ENCODE results near the gene UGT2B17.
"Not testable (repeated sequence)": the region's sequence is repeated elsewhere in the genome, so short reads cannot be mapped to it uniquely, and the experiment has no call there.

Gene UGT2B17

DNA sequence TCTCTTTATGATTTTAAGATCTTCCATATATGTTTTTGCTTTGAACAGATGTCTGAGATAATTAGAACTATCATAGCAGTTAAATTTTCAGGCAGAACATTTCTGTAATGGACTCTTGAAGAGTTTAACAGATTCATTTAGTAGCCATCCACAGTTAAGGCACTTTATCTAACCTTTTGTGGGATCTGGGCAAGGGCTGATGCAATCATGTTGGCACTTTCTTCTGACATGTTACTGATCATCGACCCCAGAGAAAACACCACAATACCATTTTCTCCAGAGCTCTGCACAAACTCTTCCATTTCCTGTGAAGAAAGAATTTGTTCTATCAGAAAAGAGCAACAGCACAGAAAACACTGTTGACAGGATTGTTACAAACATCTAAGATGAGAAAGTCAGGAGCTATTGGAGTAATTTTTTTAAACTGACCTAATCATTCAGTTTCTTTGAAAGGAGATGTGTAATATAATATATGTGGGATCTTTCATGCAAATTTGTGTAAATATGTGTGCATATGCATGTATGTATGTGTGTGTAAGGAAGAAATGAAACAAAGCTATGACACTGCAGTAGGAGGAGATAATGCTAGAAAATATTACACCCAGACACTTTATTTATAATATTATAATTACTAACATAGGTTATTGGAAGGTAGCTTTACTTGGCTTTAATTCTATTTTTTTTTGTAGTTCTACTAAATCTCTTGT lies 15.6 kb downstream of the UGT2B17 start:
- H3K27ac ChIP-seq (ENCODE audit: low read depth, low read length); H3K36me3 ChIP-seq (ENCODE audit: control insufficient read depth, insufficient read depth, low read length); H3K4me1 ChIP-seq (ENCODE audit: control insufficient read depth, insufficient read depth, low read length); H3K9ac ChIP-seq (ENCODE audit: low read length); H3K27me3 ChIP-seq (ENCODE audit: control insufficient read depth, insufficient read depth, low read length); H3K4me3 ChIP-seq (ENCODE audit: low read length): not testable (repeated sequence)

DNA sequence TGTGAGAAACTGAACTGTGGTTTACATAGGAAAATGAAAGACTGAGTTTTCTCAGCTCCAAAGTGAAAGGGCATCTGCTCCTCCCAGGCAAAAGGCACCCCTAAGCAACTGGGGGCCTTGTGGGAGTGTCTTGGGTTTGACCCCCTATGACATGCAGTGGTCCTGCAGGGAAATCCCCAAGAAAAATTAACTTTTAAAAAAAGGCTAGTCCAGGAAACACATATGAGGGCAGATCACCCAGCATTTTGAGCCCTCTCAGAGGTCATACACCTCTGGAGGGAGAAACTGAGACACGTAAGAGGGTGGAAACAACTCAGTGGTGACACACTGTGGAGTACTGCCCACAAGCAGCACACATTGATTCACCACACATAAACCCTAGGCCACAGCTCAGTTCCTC lies 22.3 kb downstream of the UGT2B17 start:
- not testable (repeated sequence) for H3K27ac ChIP-seq (ENCODE audit: low read depth, low read length); H3K9ac ChIP-seq (ENCODE audit: low read length); H3K4me3 ChIP-seq (ENCODE audit: low read length); H3K27me3 ChIP-seq (ENCODE audit: control insufficient read depth, insufficient read depth, low read length); H3K36me3 ChIP-seq (ENCODE audit: control insufficient read depth, insufficient read depth, low read length); H3K4me1 ChIP-seq (ENCODE audit: control insufficient read depth, insufficient read depth, low read length)

- H3K9ac ChIP-seq (ENCODE audit: low read length); H3K4me1 ChIP-seq (ENCODE audit: control insufficient read depth, insufficient read depth, low read length); H3K4me3 ChIP-seq (ENCODE audit: low read length); H3K27ac ChIP-seq (ENCODE audit: low read depth, low read length); H3K36me3 ChIP-seq (ENCODE audit: control insufficient read depth, insufficient read depth, low read length); H3K27me3 ChIP-seq (ENCODE audit: control insufficient read depth, insufficient read depth, low read length): not testable (repeated sequence)
These were observed 23.0 kb downstream of the UGT2B17 start for GRCh38 chr4:68552818-68553811.

- H3K27ac ChIP-seq (ENCODE audit: low read depth, low read length); H3K27me3 ChIP-seq (ENCODE audit: control insufficient read depth, insufficient read depth, low read length); H3K9ac ChIP-seq (ENCODE audit: low read length); H3K4me3 ChIP-seq (ENCODE audit: low read length); H3K36me3 ChIP-seq (ENCODE audit: control insufficient read depth, insufficient read depth, low read length); H3K4me1 ChIP-seq (ENCODE audit: control insufficient read depth, insufficient read depth, low read length): not testable (repeated sequence)
These were observed 33.4 kb downstream of the UGT2B17 start for GRCh38 chr4:68542742-68543141.

- H3K36me3 ChIP-seq (ENCODE audit: control insufficient read depth, insufficient read depth, low read length) = no peaks in the 10 kb centered on the region
- H3K9ac ChIP-seq (ENCODE audit: low read length) = no peak overlapping the region
- H3K27ac ChIP-seq (ENCODE audit: low read depth, low read length) = no peak overlapping the region
- H3K4me1 ChIP-seq (ENCODE audit: control insufficient read depth, insufficient read depth, low read length) = no peaks in the 10 kb centered on the region
- no peak overlapping the region for H3K4me3 ChIP-seq (ENCODE audit: low read length)
- no peaks in the 10 kb centered on the region for H3K27me3 ChIP-seq (ENCODE audit: control insufficient read depth, insufficient read depth, low read length)
These were observed 39.7 kb downstream of the UGT2B17 start for GRCh38 chr4:68536375-68536774.

GRCh38 chr4:68535974-68536373 lies 40.1 kb downstream of the UGT2B17 start:
- Histone ChIP-seq H3K27me3 (ENCODE audit: control insufficient read depth, insufficient read depth, low read length) (no peaks in the 10 kb centered on the region), H3K4me1 (ENCODE audit: control insufficient read depth, insufficient read depth, low read length) (no peaks in the 10 kb centered on the region)

GRCh38 chr4:68522232-68522631 lies 53.9 kb downstream of the UGT2B17 start:
- not testable (repeated sequence) for H3K36me3 ChIP-seq (ENCODE audit: control insufficient read depth, insufficient read depth, low read length); H3K4me3 ChIP-seq (ENCODE audit: low read length); H3K27ac ChIP-seq (ENCODE audit: low read depth, low read length); H3K4me1 ChIP-seq (ENCODE audit: control insufficient read depth, insufficient read depth, low read length); H3K9ac ChIP-seq (ENCODE audit: low read length); H3K27me3 ChIP-seq (ENCODE audit: control insufficient read depth, insufficient read depth, low read length)

More at GRCh38 chr4:68535974-68536373, 40.1 kb downstream of the UGT2B17 start:
- no peaks in the 10 kb centered on the region for H3K36me3 ChIP-seq (ENCODE audit: control insufficient read depth, insufficient read depth, low read length)
- H3K4me3 ChIP-seq (ENCODE audit: low read length) = no peak overlapping the region
- H3K9ac ChIP-seq (ENCODE audit: low read length) = no peak overlapping the region
- H3K27ac ChIP-seq (ENCODE audit: low read depth, low read length) = no peak overlapping the region

GRCh38 chr4:68520985-68521384 lies 55.1 kb downstream of the UGT2B17 start:
- Histone ChIP-seq H3K9ac (ENCODE audit: low read length) (no peak overlapping the region), H3K27ac (ENCODE audit: low read depth, low read length) (no peak overlapping the region), H3K36me3 (ENCODE audit: control insufficient read depth, insufficient read depth, low read length) (no peaks in the 10 kb centered on the region), H3K4me1 (ENCODE audit: control insufficient read depth, insufficient read depth, low read length) (no peaks in the 10 kb centered on the region), H3K27me3 (ENCODE audit: control insufficient read depth, insufficient read depth, low read length) (no peaks in the 10 kb centered on the region), H3K4me3 (ENCODE audit: low read length) (no peak overlapping the region)

DNA sequence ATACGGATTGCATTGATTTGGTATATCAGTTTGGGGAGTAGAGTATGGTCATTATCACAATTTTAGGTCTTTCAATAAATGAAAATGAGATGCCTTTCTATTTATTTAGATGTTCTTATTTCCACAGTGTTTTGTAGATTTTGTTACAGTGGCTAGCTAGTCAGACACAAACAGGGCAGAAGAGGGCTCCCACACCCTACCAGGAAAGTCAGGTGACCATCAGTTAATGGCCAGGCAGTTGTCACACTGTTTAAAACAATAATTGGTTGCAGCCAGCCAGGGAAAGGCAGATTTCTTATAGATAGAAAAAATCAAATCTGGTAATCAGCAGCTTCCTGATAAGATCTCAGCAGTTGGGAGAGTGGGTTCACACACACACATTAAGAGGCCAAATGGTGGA lies 57.2 kb downstream of the UGT2B17 start:
- Histone ChIP-seq H3K4me3 (ENCODE audit: low read length) (no peak overlapping the region), H3K36me3 (ENCODE audit: control insufficient read depth, insufficient read depth, low read length) (no peaks in the 10 kb centered on the region), H3K4me1 (ENCODE audit: control insufficient read depth, insufficient read depth, low read length) (no peaks in the 10 kb centered on the region), H3K27ac (ENCODE audit: low read depth, low read length) (no peak overlapping the region), H3K27me3 (ENCODE audit: control insufficient read depth, insufficient read depth, low read length) (no peaks in the 10 kb centered on the region), H3K9ac (ENCODE audit: low read length) (no peak overlapping the region)

- not testable (repeated sequence) for H3K4me3 ChIP-seq (ENCODE audit: low read length); H3K9ac ChIP-seq (ENCODE audit: low read length); H3K4me1 ChIP-seq (ENCODE audit: control insufficient read depth, insufficient read depth, low read length); H3K36me3 ChIP-seq (ENCODE audit: control insufficient read depth, insufficient read depth, low read length); H3K27ac ChIP-seq (ENCODE audit: low read depth, low read length); H3K27me3 ChIP-seq (ENCODE audit: control insufficient read depth, insufficient read depth, low read length)
These were observed 70.7 kb downstream of the UGT2B17 start for GRCh38 chr4:68505452-68505851.

DNA sequence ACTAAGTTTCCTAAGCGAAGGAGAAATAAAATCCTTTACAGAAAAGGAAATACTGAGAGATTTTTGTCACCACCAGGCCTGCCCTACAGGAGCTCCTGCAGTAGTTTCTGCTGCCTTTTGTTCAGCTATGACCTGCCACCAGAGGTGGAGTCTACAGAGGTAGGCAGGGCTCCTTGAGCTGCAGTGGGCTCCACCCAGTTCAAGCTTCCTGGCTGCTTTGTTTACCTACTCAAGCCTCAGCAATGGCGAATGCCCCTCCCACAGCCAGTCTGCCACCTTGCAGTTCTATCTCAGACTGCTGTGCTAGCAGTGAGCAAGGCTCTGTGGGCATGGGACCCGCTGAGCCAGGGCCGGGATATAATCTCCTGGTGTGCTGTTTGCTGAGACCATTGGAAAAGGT lies 71.3 kb downstream of the UGT2B17 start:
- not testable (repeated sequence) for H3K27ac ChIP-seq (ENCODE audit: low read depth, low read length); H3K4me1 ChIP-seq (ENCODE audit: control insufficient read depth, insufficient read depth, low read length)

DNA sequence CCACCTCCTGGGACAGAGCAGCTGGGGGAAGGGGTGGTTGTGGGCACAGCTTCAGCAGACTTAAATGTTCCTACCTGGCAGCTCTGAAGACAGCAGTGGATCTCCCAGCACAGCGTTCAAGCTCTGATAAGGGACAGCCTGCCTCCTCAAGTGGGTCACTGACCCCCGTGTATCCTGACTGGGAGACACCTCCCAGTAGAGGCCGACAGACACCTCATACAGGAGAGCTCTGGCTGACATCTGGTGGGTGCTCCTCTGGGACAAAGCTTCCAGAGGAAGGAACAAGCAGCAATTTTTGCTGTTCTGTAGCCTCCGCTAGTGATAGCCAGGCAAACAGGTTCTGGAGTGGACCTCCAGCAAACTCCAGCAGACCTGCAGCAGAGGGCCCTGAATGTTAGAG lies 72.7 kb downstream of the UGT2B17 start:
- not testable (repeated sequence) for H3K27me3 ChIP-seq (ENCODE audit: control insufficient read depth, insufficient read depth, low read length); H3K4me3 ChIP-seq (ENCODE audit: low read length); H3K27ac ChIP-seq (ENCODE audit: low read depth, low read length); H3K9ac ChIP-seq (ENCODE audit: low read length); H3K36me3 ChIP-seq (ENCODE audit: control insufficient read depth, insufficient read depth, low read length); H3K4me1 ChIP-seq (ENCODE audit: control insufficient read depth, insufficient read depth, low read length)

More for the DNA sequence above, 71.3 kb downstream of the UGT2B17 start:
- H3K9ac ChIP-seq (ENCODE audit: low read length); H3K36me3 ChIP-seq (ENCODE audit: control insufficient read depth, insufficient read depth, low read length); H3K4me3 ChIP-seq (ENCODE audit: low read length); H3K27me3 ChIP-seq (ENCODE audit: control insufficient read depth, insufficient read depth, low read length): not testable (repeated sequence)
